Measurements from ENCODE around the gene PDCD4. TPM values are rescaled to one million over a fixed set of nuclear protein-coding genes. Genes with fewer than 3 reads are reported as not detected.

Gene PDCD4
- total RNA-seq, 6 donors from 2014 or later = 38.0 to 129 (median 57.1) TPM

GRCh38 chr10:110845192-110845755 is 26.5 kb upstream of the PDCD4 start:
- Histone ChIP-seq H3K9me3 (no peaks in the 10 kb centered on the region), H3K27ac (no peak overlapping the region), H3K4me1 (peaks cover 0 to 35% (median 11%) of the 10 kb centered on the region in 4 donors), H3K4me3 (no peak overlapping the region), H3K36me3 (no peaks in the 10 kb centered on the region), H3K27me3 (no peaks in the 10 kb centered on the region)
- DNase-seq (no peak), ATAC-seq (ENCODE audit: low FRiP score in 2 of 2) (no peak)
- TF ChIP-seq POLR2A (IDR thresholded peaks at IDR 0.05) (no peak), POLR2AphosphoS5 (IDR thresholded peaks at IDR 0.05) (no peak), EP300 (IDR thresholded peaks at IDR 0.05) (no peak), CTCF (IDR thresholded peaks at IDR 0.05) (no peak)
- WGBS, 2 donors = 75 to 86% methylated on average over 1 to 2 of the region's 2 CpGs

- Histone ChIP-seq H3K27me3 (no peaks in the 10 kb centered on the region), H3K4me3 (no peak overlapping the region), H3K27ac (no peak overlapping the region), H3K36me3 (no peaks in the 10 kb centered on the region), H3K4me1 (peaks cover 0 to 28% (median 11%) of the 10 kb centered on the region in 4 donors), H3K9me3 (no peaks in the 10 kb centered on the region)
- no peak for DNase-seq
- ATAC-seq (ENCODE audit: low FRiP score in 2 of 2) = no peak
- no peak for TF ChIP-seq POLR2AphosphoS5 (IDR thresholded peaks at IDR 0.05)
- no peak for TF ChIP-seq EP300 (IDR thresholded peaks at IDR 0.05)
- no peak for TF ChIP-seq CTCF (IDR thresholded peaks at IDR 0.05)
- TF ChIP-seq POLR2A (IDR thresholded peaks at IDR 0.05) = no peak
- 55 to 83% methylated on average over 2 to 3 of the region's 3 CpGs for WGBS, 2 donors
Observed at GRCh38 chr10:110845756-110846620, 25.7 kb upstream of the PDCD4 start.

GRCh38 chr10:110847374-110847773 is 24.4 kb upstream of the PDCD4 start:
- no peak for ATAC-seq (ENCODE audit: low FRiP score in 2 of 2)
- WGBS, 2 donors = 87 to 89% methylated on average over 6 of the region's 6 CpGs
- peaks cover 0 to 27% (median 13%) of the 10 kb centered on the region in 4 donors for H3K4me1 ChIP-seq
- H3K36me3 ChIP-seq = no peaks in the 10 kb centered on the region
- TF ChIP-seq POLR2AphosphoS5 (IDR thresholded peaks at IDR 0.05) (no peak), EP300 (IDR thresholded peaks at IDR 0.05) (no peak), CTCF (IDR thresholded peaks at IDR 0.05) (no peak), POLR2A (IDR thresholded peaks at IDR 0.05) (no peak)
- no peaks in the 10 kb centered on the region for H3K9me3 ChIP-seq
- no peak overlapping the region for H3K4me3 ChIP-seq
- no peaks in the 10 kb centered on the region for H3K27me3 ChIP-seq
- H3K27ac ChIP-seq = no peak overlapping the region
- no peak for DNase-seq

GRCh38 chr10:110848106-110848505 is 23.6 kb upstream of the PDCD4 start:
- peaks cover 0 to 22% (median 8%) of the 10 kb centered on the region in 4 donors for H3K4me1 ChIP-seq
- ATAC-seq (ENCODE audit: low FRiP score in 2 of 2) = no peak
- WGBS, 2 donors = 65 to 76% methylated on average over 2 of the region's 2 CpGs

More at GRCh38 chr10:110848106-110848505, 23.6 kb upstream of the PDCD4 start:
- H3K27ac ChIP-seq = no peak overlapping the region
- H3K36me3 ChIP-seq = no peaks in the 10 kb centered on the region
- no peaks in the 10 kb centered on the region for H3K27me3 ChIP-seq
- H3K9me3 ChIP-seq = no peaks in the 10 kb centered on the region
- H3K4me3 ChIP-seq = no peak overlapping the region
- TF ChIP-seq CTCF (IDR thresholded peaks at IDR 0.05) (no peak), POLR2A (IDR thresholded peaks at IDR 0.05) (no peak), EP300 (IDR thresholded peaks at IDR 0.05) (no peak), POLR2AphosphoS5 (IDR thresholded peaks at IDR 0.05) (no peak)
- no peak for DNase-seq

Data from upper lobe of left lung (tissue), 6 donors.